HepG2 (cell line): ENCODE data around the gene RASA2. TPM values are rescaled to one million over a fixed set of nuclear protein-coding genes. Genes with fewer than 3 reads are reported as not detected.
A peak's percentile ranks its signal among the peaks of the same experiment; 100 is the strongest.

Source experiments
- GABPA ChIP-seq, 2 experiments: IDR thresholded peaks; 2 replicates each; pipeline ENCODE4 v1.6.1; 2011 to 2016; ENCODE audit warnings: low read depth in 2 of 2, low read length in 1 of 2, missing biosample characterization in 1 of 2, missing genetic modification characterization in 1 of 2
- IKZF1 ChIP-seq: fragments of 450-650 bp; IDR thresholded peaks from 2 replicates; pipeline ENCODE4 v1.7.1; 2016
- MTA3 ChIP-seq: sonication (generic); formaldehyde crosslinking; IDR thresholded peaks from 2 replicates; pipeline ENCODE4 v1.4.0; 2020; ENCODE audit warnings: missing genetic modification reagents
- MZF1 ChIP-seq: sonication (generic); formaldehyde crosslinking; IDR thresholded peaks from 2 replicates; pipeline ENCODE4 v1.8.1; 2023; ENCODE audit warnings: mild to moderate bottlenecking, missing genetic modification reagents, borderline replicate concordance
- PHF20 ChIP-seq: sonication (generic); formaldehyde crosslinking; IDR thresholded peaks from 2 replicates; pipeline ENCODE4 v1.5.0; 2020; ENCODE audit warnings: mild to moderate bottlenecking, missing genetic modification reagents
- RARA ChIP-seq: IDR thresholded peaks from 2 replicates; pipeline ENCODE4 v1.6.1; 2016; ENCODE audit warnings: missing genetic modification reagents, missing compliant biosample characterization
- RFX3 ChIP-seq: IDR thresholded peaks from 2 replicates; pipeline ENCODE4 v1.6.1; 2016; ENCODE audit warnings: missing biosample characterization, missing genetic modification reagents
- TBL1XR1 ChIP-seq: fragments of 150-350 bp; IDR thresholded peaks from 2 replicates; pipeline ENCODE4 v1.6.1; 2014; ENCODE audit warnings: borderline replicate concordance, low read length; ENCODE audit not compliant: partially characterized antibody
- TBX2 ChIP-seq: sonication (generic); formaldehyde crosslinking; IDR thresholded peaks from 2 replicates; pipeline ENCODE4 v1.5.0; 2020; ENCODE audit warnings: missing genetic modification reagents, mild to moderate bottlenecking, borderline replicate concordance
- ZMYM4 ChIP-seq: sonication (generic); formaldehyde crosslinking; IDR thresholded peaks from 2 replicates; pipeline ENCODE4 v1.8.1; 2023; ENCODE audit warnings: mild to moderate bottlenecking, missing genetic modification reagents
- ZNF264 ChIP-seq: sonication (generic); formaldehyde crosslinking; IDR thresholded peaks from 2 replicates; pipeline ENCODE4 v1.4.0; 2020; ENCODE audit warnings: missing genetic modification reagents
- ZNF549 ChIP-seq: sonication (generic); formaldehyde crosslinking; IDR thresholded peaks from 2 replicates; pipeline ENCODE4 v1.5.0; 2020; ENCODE audit warnings: missing genetic modification reagents
- ZNF552 ChIP-seq: sonication (generic); formaldehyde crosslinking; IDR thresholded peaks from 2 replicates; pipeline ENCODE4 v1.9.0; 2022; ENCODE audit warnings: missing genetic modification reagents, mild to moderate bottlenecking, borderline replicate concordance
- ZNF619 ChIP-seq: sonication (generic); formaldehyde crosslinking; IDR thresholded peaks from 2 replicates; pipeline ENCODE4 v1.4.0; 2020; ENCODE audit warnings: mild to moderate bottlenecking, missing genetic modification reagents
- ZNF720 ChIP-seq: sonication (generic); formaldehyde crosslinking; IDR thresholded peaks from 2 replicates; pipeline ENCODE4 v1.4.0; 2020; ENCODE audit warnings: missing genetic modification reagents
- ZNF776 ChIP-seq: sonication (generic); formaldehyde crosslinking; IDR thresholded peaks from 2 replicates; pipeline ENCODE4 v1.4.0; 2020; ENCODE audit warnings: mild to moderate bottlenecking, missing genetic modification reagents
- ZNF788 ChIP-seq: sonication (generic); formaldehyde crosslinking; IDR thresholded peaks from 2 replicates; pipeline ENCODE4 v1.5.0; 2020; ENCODE audit warnings: mild to moderate bottlenecking, missing genetic modification reagents, borderline replicate concordance
- polyA plus RNA-seq, 8 experiments: library from polyadenylated mRNA; depleted of rRNA in 3 of 8; stranded (reverse) in 7 of 8; unstranded in 1 of 8; fragments of >200 nt; fragmentation: Illumina TruSeq in 4 of 8; extraction: Trizol in 4 of 8; gene quantifications; 2 replicates each; pipeline versions ENCODE4 v1.2.1 to v1.2.3, GENCODE V29; 2011 to 2016; ENCODE audit warnings: low read depth in 4 of 8, missing spikeins in 1 of 8, mixed read lengths in 1 of 8; ENCODE audit not compliant: insufficient read depth in 1 of 8
- total RNA-seq, 5 experiments: library from RNA; depleted of rRNA; stranded (reverse); fragments of >200 nt; fragmentation: Illumina TruSeq; extraction: Trizol; gene quantifications; 2 replicates each; pipeline ENCODE4 v1.2.3, GENCODE V29; 2016; ENCODE audit warnings: low read depth in 1 of 5
- TF ChIP-seq, protein P1 (sequence below): sonication (generic); formaldehyde crosslinking; IDR thresholded peaks from 2 replicates; pipeline ENCODE4 v1.4.0; 2020; ENCODE audit warnings: mild to moderate bottlenecking, missing genetic modification reagents
- TF ChIP-seq, protein P2 (sequence below): sonication (generic); formaldehyde crosslinking; IDR thresholded peaks from 2 replicates; pipeline ENCODE4 v1.4.0; 2020; ENCODE audit warnings: missing genetic modification reagents, borderline replicate concordance
- TF ChIP-seq, protein P3 (sequence below): sonication (generic); formaldehyde crosslinking; IDR thresholded peaks from 2 replicates; pipeline ENCODE4 v1.4.0; 2020; ENCODE audit warnings: mild to moderate bottlenecking, missing genetic modification reagents
- TF ChIP-seq, protein P4 (sequence below): sonication (generic); formaldehyde crosslinking; IDR thresholded peaks from 2 replicates; pipeline ENCODE4 v1.8.0; 2022; ENCODE audit warnings: mild to moderate bottlenecking, missing genetic modification reagents; ENCODE audit not compliant: insufficient replicate concordance

The RASA2 gene
- total and polyA plus RNA-seq, 2 of the 13 experiments (the other 11 are each of a cell fraction or from before 2014, with no cell fraction given): 5.4 to 8.5 TPM

DNA sequence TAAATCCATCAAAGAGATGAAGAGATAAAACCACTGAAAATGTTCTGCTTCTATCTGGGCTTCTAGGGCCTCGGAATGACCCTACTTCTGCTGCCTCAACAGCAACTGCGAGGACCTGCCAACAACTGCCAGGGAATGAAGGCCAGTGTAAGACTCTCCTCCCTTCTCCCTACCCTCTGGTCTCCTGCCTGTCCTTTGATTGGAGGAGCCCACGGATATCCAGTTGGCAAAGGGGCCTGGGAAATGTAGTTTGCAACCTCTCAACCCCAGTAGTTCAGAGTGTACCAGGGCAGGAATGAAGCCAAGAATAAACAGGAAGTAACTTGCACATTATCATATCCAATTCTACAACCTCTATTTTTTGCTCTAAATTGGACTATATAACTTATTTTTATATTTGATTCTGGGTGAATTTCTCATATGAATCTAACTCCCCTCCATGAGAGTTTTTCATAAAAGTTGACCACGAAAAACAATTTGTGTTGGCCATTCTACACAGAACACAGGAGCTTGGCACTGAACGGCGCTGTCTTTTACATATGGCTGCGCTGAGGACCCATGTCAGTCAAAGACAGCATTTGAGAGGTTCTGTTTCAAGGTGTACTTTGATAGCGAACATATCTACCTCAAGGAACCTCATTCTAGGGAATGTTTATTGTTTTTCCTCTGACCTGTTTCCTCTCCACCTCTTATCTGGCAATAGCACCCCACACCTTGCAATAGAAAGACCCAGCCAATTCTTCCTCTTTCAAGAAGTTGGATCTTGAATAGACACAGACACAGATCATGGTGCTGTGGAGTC lies 160.1 kb downstream of the RASA2 start (continued):
- TF ChIP-seq, protein P1, sequence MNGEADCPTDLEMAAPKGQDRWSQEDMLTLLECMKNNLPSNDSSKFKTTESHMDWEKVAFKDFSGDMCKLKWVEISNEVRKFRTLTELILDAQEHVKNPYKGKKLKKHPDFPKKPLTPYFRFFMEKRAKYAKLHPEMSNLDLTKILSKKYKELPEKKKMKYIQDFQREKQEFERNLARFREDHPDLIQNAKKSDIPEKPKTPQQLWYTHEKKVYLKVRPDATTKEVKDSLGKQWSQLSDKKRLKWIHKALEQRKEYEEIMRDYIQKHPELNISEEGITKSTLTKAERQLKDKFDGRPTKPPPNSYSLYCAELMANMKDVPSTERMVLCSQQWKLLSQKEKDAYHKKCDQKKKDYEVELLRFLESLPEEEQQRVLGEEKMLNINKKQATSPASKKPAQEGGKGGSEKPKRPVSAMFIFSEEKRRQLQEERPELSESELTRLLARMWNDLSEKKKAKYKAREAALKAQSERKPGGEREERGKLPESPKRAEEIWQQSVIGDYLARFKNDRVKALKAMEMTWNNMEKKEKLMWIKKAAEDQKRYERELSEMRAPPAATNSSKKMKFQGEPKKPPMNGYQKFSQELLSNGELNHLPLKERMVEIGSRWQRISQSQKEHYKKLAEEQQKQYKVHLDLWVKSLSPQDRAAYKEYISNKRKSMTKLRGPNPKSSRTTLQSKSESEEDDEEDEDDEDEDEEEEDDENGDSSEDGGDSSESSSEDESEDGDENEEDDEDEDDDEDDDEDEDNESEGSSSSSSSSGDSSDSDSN (CRISPR knock-in tag): no peak
- TF ChIP-seq MTA3 (CRISPR knock-in tag) (no peak), RFX3 (no peak), TBL1XR1 (no peak), ZNF552 (CRISPR knock-in tag) (no peak), ZNF720 (CRISPR knock-in tag) (no peak), TBX2 (CRISPR knock-in tag) (no peak), ZNF776 (no peak), IKZF1 (no peak), RARA (no peak), ZNF619 (no peak), ZMYM4 (CRISPR knock-in tag) (no peak), ZNF264 (CRISPR knock-in tag) (no peak), MZF1 (no peak), GABPA (IDR thresholded peaks at IDR 0.05; ENCODE audit: low read depth, low read length) (peak; percentile 56), GABPA (CRISPR knock-in tag; IDR thresholded peaks at IDR 0.05; ENCODE audit: low read depth) (peak; percentile 92), ZNF788 (CRISPR knock-in tag) (no peak), PHF20 (CRISPR knock-in tag) (no peak; the same call in 1 of the 2 replicates), ZNF549 (CRISPR knock-in tag) (no peak)
- TF ChIP-seq, protein P2, sequence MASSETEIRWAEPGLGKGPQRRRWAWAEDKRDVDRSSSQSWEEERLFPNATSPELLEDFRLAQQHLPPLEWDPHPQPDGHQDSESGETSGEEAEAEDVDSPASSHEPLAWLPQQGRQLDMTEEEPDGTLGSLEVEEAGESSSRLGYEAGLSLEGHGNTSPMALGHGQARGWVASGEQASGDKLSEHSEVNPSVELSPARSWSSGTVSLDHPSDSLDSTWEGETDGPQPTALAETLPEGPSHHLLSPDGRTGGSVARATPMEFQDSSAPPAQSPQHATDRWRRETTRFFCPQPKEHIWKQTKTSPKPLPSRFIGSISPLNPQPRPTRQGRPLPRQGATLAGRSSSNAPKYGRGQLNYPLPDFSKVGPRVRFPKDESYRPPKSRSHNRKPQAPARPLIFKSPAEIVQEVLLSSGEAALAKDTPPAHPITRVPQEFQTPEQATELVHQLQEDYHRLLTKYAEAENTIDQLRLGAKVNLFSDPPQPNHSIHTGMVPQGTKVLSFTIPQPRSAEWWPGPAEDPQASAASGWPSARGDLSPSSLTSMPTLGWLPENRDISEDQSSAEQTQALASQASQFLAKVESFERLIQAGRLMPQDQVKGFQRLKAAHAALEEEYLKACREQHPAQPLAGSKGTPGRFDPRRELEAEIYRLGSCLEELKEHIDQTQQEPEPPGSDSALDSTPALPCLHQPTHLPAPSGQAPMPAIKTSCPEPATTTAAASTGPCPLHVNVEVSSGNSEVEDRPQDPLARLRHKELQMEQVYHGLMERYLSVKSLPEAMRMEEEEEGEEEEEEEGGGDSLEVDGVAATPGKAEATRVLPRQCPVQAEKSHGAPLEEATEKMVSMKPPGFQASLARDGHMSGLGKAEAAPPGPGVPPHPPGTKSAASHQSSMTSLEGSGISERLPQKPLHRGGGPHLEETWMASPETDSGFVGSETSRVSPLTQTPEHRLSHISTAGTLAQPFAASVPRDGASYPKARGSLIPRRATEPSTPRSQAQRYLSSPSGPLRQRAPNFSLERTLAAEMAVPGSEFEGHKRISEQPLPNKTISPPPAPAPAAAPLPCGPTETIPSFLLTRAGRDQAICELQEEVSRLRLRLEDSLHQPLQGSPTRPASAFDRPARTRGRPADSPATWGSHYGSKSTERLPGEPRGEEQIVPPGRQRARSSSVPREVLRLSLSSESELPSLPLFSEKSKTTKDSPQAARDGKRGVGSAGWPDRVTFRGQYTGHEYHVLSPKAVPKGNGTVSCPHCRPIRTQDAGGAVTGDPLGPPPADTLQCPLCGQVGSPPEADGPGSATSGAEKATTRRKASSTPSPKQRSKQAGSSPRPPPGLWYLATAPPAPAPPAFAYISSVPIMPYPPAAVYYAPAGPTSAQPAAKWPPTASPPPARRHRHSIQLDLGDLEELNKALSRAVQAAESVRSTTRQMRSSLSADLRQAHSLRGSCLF (CRISPR knock-in tag): no peak
- TF ChIP-seq, protein P3, sequence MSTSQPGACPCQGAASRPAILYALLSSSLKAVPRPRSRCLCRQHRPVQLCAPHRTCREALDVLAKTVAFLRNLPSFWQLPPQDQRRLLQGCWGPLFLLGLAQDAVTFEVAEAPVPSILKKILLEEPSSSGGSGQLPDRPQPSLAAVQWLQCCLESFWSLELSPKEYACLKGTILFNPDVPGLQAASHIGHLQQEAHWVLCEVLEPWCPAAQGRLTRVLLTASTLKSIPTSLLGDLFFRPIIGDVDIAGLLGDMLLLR (CRISPR knock-in tag): no peak
- TF ChIP-seq, protein P4, sequence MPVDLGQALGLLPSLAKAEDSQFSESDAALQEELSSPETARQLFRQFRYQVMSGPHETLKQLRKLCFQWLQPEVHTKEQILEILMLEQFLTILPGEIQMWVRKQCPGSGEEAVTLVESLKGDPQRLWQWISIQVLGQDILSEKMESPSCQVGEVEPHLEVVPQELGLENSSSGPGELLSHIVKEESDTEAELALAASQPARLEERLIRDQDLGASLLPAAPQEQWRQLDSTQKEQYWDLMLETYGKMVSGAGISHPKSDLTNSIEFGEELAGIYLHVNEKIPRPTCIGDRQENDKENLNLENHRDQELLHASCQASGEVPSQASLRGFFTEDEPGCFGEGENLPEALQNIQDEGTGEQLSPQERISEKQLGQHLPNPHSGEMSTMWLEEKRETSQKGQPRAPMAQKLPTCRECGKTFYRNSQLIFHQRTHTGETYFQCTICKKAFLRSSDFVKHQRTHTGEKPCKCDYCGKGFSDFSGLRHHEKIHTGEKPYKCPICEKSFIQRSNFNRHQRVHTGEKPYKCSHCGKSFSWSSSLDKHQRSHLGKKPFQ (CRISPR knock-in tag): no peak
